ENCODE measurements around the gene LPAR2. TPM values are rescaled to one million over a fixed set of nuclear protein-coding genes. Genes with fewer than 3 reads are reported as not detected.
A peak's percentile ranks its signal among the peaks of the same experiment; 100 is the strongest.

Gene LPAR2
- total and polyA plus RNA-seq, 10 of the 15 experiments (the other 5 are each of a cell fraction or from before 2014, with no cell fraction given): 0.98 to 23.8 (median 10.2) TPM

DNA sequence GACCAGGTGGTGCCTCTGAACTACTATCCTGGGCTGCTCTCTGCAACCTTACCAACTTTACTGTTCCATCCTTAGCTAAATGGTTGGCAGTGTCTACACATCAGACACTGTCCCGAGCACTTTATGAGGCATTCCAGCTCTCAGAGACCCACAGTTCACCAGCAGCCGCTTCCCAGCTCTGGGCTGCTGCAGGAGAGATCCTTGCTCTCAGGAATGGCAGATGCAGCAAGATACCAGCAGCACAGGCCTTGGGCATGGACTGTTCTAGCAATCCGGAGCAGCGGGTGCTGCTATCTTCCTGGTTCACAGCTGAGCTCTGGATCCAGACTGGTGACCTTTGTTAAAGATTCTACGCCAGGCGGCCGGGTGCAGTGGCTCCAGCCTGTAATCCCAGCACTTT is 3.3 kb upstream of the LPAR2 start:
- no peak for DNase-seq (ENCODE audit: low read depth, low spot score)
- TF ChIP-seq KAT2A (conservative IDR thresholded peaks at IDR 0.05; ENCODE audit: control insufficient read depth, low read depth, low read length) (no peak), POLR2A (IDR thresholded peaks at IDR 0.05; ENCODE audit: low read depth, low read length) (peak; percentile 36; the same call in 1 of the 2 replicates)
- H3K27ac ChIP-seq (ENCODE audit: control insufficient read depth, insufficient read depth): no peak overlapping the region
- no peak overlapping the region for H3K4me2 ChIP-seq (ENCODE audit: control insufficient read depth, insufficient read depth)
- ATAC-seq: no peak
- H2AFZ ChIP-seq (ENCODE audit: control insufficient read depth, low read depth, low read length): no peak overlapping the region
- no peaks in the 10 kb centered on the region for H3K79me2 ChIP-seq (ENCODE audit: control insufficient read depth, insufficient read depth, low read length)
- ChIA-PET RAD21 (ENCODE audit: unreplicated experiment) (no interaction called here), SMC1A (ENCODE audit: uncharacterized antibody, unreplicated experiment) (no interaction called here), CTCF (no interaction called here), POLR2A (no interaction called here)
- no peak overlapping the region for H3K4me3 ChIP-seq
- no peak overlapping the region for H3K9ac ChIP-seq (ENCODE audit: control insufficient read depth, insufficient read depth, low read length)
- intact Hi-C loops (cut with micrococcal nuclease; ENCODE audit: unreplicated experiment): no loop called here
- no peaks in the 10 kb centered on the region for H4K20me1 ChIP-seq (ENCODE audit: control insufficient read depth, insufficient read depth)
- H3K9me3 ChIP-seq (replicated peaks; ENCODE audit: control insufficient read depth, insufficient read depth, low read length): no peaks in the 10 kb centered on the region
- H3K4me1 ChIP-seq (ENCODE audit: control insufficient read depth, insufficient read depth, low read length): peaks cover 5% of the 10 kb centered on the region; the same call in 1 of the 2 replicates
- WGBS (ENCODE audit: insufficient coverage, insufficient replicate concordance, low lambda C conversion rate, missing lambda C conversion rate): 92% methylated on average over 7 of the region's 7 CpGs
- in situ Hi-C loops (cut with MboI): no loop called here
- BruUV-seq (replicated peaks): no TSS peak
- peaks cover 15 to 25% of the 10 kb centered on the region in 2 experiments for H3K36me3 ChIP-seq (ENCODE audit: control insufficient read depth in 2 of 2, insufficient read depth in 2 of 2, low read length in 1 of 2)
- no peak for FAIRE-seq
- no peaks in the 10 kb centered on the region for H3K27me3 ChIP-seq (replicated peaks in 1 of 2; ENCODE audit: control insufficient read depth in 2 of 2, insufficient read depth in 2 of 2, low read length in 1 of 2)

DNA sequence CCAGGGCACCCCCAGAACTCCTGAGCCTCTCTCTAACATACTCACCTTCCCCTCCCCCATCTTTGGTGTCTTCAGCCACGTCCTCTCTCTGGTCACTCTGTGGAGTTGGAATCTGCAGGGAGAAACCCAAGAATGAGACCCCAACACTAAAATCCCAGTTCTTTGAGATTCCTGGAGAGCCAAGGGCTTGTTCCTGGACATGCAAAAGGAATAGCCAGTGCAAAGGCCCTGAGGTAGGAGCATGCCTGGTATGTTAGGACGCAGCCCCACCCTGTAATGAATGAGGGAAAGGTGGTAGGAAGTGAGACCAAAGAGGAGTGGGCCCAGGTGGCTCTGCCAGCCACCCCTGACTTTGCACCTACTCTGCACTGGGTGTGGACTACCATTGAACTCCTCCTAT is 2.4 kb upstream of the LPAR2 start:
- BruUV-seq (replicated peaks): no TSS peak
- POLR2A ChIA-PET: no interaction called here
- H3K79me2 ChIP-seq (ENCODE audit: control insufficient read depth, insufficient read depth, low read length): no peaks in the 10 kb centered on the region
- FAIRE-seq (no peak), DNase-seq (ENCODE audit: low read depth, low spot score) (no peak), ATAC-seq (no peak)
- TF ChIP-seq BACH1 (IDR thresholded peaks at IDR 0.05; ENCODE audit: borderline replicate concordance) (no peak), PML (IDR thresholded peaks at IDR 0.05; ENCODE audit: low read length) (no peak)
- RAD21 ChIA-PET (ENCODE audit: unreplicated experiment): no interaction called here
- no peak overlapping the region for H3K9ac ChIP-seq (ENCODE audit: control insufficient read depth, insufficient read depth, low read length)
- no peak overlapping the region for H3K4me3 ChIP-seq
- CTCF ChIA-PET: no interaction called here
- peaks cover 5% of the 10 kb centered on the region; the same call in 1 of the 2 replicates for H3K4me1 ChIP-seq (ENCODE audit: control insufficient read depth, insufficient read depth, low read length)
- H2AFZ ChIP-seq (ENCODE audit: control insufficient read depth, low read depth, low read length): no peak overlapping the region
- SMC1A ChIA-PET (ENCODE audit: uncharacterized antibody, unreplicated experiment): no interaction called here
- H4K20me1 ChIP-seq (ENCODE audit: control insufficient read depth, insufficient read depth): no peaks in the 10 kb centered on the region
- H3K4me2 ChIP-seq (ENCODE audit: control insufficient read depth, insufficient read depth): no peak overlapping the region
- no peaks in the 10 kb centered on the region for H3K9me3 ChIP-seq (replicated peaks; ENCODE audit: control insufficient read depth, insufficient read depth, low read length)
- peaks cover 14 to 22% of the 10 kb centered on the region in 2 experiments for H3K36me3 ChIP-seq (ENCODE audit: control insufficient read depth in 2 of 2, insufficient read depth in 2 of 2, low read length in 1 of 2)
- in situ Hi-C loops (cut with MboI) (no loop called here), intact Hi-C loops (cut with micrococcal nuclease; ENCODE audit: unreplicated experiment) (no loop called here)
- H3K27me3 ChIP-seq (replicated peaks in 1 of 2; ENCODE audit: control insufficient read depth in 2 of 2, insufficient read depth in 2 of 2, low read length in 1 of 2): no peaks in the 10 kb centered on the region
- no peak overlapping the region for H3K27ac ChIP-seq (ENCODE audit: control insufficient read depth, insufficient read depth)
- 92% methylated on average over 2 of the region's 2 CpGs for WGBS (ENCODE audit: insufficient coverage, insufficient replicate concordance, low lambda C conversion rate, missing lambda C conversion rate)

Measured in GM12878 (cell line).